ENCODE measurements around the gene PCDHGA8.
A peak's percentile ranks its signal among the peaks of the same experiment; 100 is the strongest.
"Not testable (repeated sequence)": the region's sequence is repeated elsewhere in the genome, so short reads cannot be mapped to it uniquely, and the experiment has no call there.

The PCDHGA8 gene

GRCh38 chr5:141345327-141345726 is 47.1 kb upstream of the PCDHGA8 start:
- Histone ChIP-seq H3K4me2 (ENCODE audit: low read length, poor library complexity, severe bottlenecking) (no peak overlapping the region), H3K18ac (ENCODE audit: low read depth in 1 of 2, low read length in 2 of 2) (no peak overlapping the region), H2AFZ (ENCODE audit: low read depth, low read length) (no peak overlapping the region), H2BK12ac (ENCODE audit: low read length in 2 of 2) (no peak overlapping the region), H2BK15ac (ENCODE audit: low read depth, poor library complexity, severe bottlenecking) (no peak overlapping the region), H3K23ac (ENCODE audit: low read length in 2 of 2) (no peak overlapping the region), H4K91ac (ENCODE audit: low read length) (no peak overlapping the region), H3K4me3 (ENCODE audit: insufficient read depth in 1 of 2, low read depth in 1 of 2, low read length in 2 of 2) (no peak overlapping the region), H3K9ac (ENCODE audit: low read length) (no peak overlapping the region), H3K27me3 (ENCODE audit: control insufficient read depth in 1 of 2, insufficient read depth in 1 of 2, low read length in 2 of 2) (no peaks in the 10 kb centered on the region), H3K4ac (ENCODE audit: low read depth in 1 of 2, low read length in 2 of 2) (no peak overlapping the region), H3K27ac (ENCODE audit: low read length, poor library complexity, severe bottlenecking) (no peak overlapping the region), H2BK5ac (ENCODE audit: low read depth, low read length, poor library complexity, severe bottlenecking) (no peak overlapping the region), H3K79me1 (replicated peaks; ENCODE audit: low read length, poor library complexity, severe bottlenecking) (no peaks in the 10 kb centered on the region), H3K4me1 (ENCODE audit: control insufficient read depth, insufficient read depth, low read depth, low read length) (no peaks in the 10 kb centered on the region), H4K8ac (ENCODE audit: low read length) (no peak overlapping the region), H3K9me3 (ENCODE audit: control insufficient read depth, low read length) (peaks cover 47% of the 10 kb centered on the region), H3K36me3 (ENCODE audit: control insufficient read depth in 1 of 2, insufficient read depth in 2 of 2, low read depth in 1 of 2, low read length in 2 of 2) (no peaks in the 10 kb centered on the region), H3K14ac (ENCODE audit: low read length in 2 of 2) (no peak overlapping the region), H2AK5ac (ENCODE audit: low read length, severe bottlenecking) (no peak overlapping the region), H2BK120ac (ENCODE audit: low read depth, low read length) (no peak overlapping the region)
- WGBS: 96% methylated on average over 15 of the region's 20 CpGs
- no peak for DNase-seq

- not testable (repeated sequence) for H3K4me3 ChIP-seq (ENCODE audit: insufficient read depth in 1 of 2, low read depth in 1 of 2, low read length in 2 of 2); H4K91ac ChIP-seq (ENCODE audit: low read length); H4K8ac ChIP-seq (ENCODE audit: low read length); H3K4me2 ChIP-seq (ENCODE audit: low read length, poor library complexity, severe bottlenecking); H2AFZ ChIP-seq (ENCODE audit: low read depth, low read length); H3K27me3 ChIP-seq (ENCODE audit: control insufficient read depth in 1 of 2, insufficient read depth in 1 of 2, low read length in 2 of 2); H2AK5ac ChIP-seq (ENCODE audit: low read length, severe bottlenecking); H3K27ac ChIP-seq (ENCODE audit: low read length, poor library complexity, severe bottlenecking); H3K14ac ChIP-seq (ENCODE audit: low read length in 2 of 2); H3K4ac ChIP-seq (ENCODE audit: low read depth in 1 of 2, low read length in 2 of 2); H2BK15ac ChIP-seq (ENCODE audit: low read depth, poor library complexity, severe bottlenecking); DNase-seq; H2BK120ac ChIP-seq (ENCODE audit: low read depth, low read length); H3K79me1 ChIP-seq (replicated peaks; ENCODE audit: low read length, poor library complexity, severe bottlenecking); H3K23ac ChIP-seq (ENCODE audit: low read length in 2 of 2); H3K9ac ChIP-seq (ENCODE audit: low read length); H3K18ac ChIP-seq (ENCODE audit: low read depth in 1 of 2, low read length in 2 of 2); H2BK12ac ChIP-seq (ENCODE audit: low read length in 2 of 2); H3K4me1 ChIP-seq (ENCODE audit: control insufficient read depth, insufficient read depth, low read depth, low read length); H3K36me3 ChIP-seq (ENCODE audit: control insufficient read depth in 1 of 2, insufficient read depth in 2 of 2, low read depth in 1 of 2, low read length in 2 of 2); H2BK5ac ChIP-seq (ENCODE audit: low read depth, low read length, poor library complexity, severe bottlenecking)
- WGBS: 96% methylated on average over 13 of the region's 35 CpGs
- H3K9me3 ChIP-seq (ENCODE audit: control insufficient read depth, low read length): peaks cover 53% of the 10 kb centered on the region
Observed at GRCh38 chr5:141346017-141346416, 46.4 kb upstream of the PCDHGA8 start.

- Histone ChIP-seq H2BK120ac (ENCODE audit: low read depth, low read length) (no peak within 1 kb of the TSS), H3K4me1 (ENCODE audit: control insufficient read depth, insufficient read depth, low read depth, low read length) (peaks cover 1% of the 10 kb centered on the region), H3K18ac (ENCODE audit: low read depth in 1 of 2, low read length in 2 of 2) (no peak within 1 kb of the TSS), H3K4me3 (ENCODE audit: insufficient read depth in 1 of 2, low read depth in 1 of 2, low read length in 2 of 2) (peak within 1 kb of the TSS in 1 of 2 experiments; percentile 50), H2BK5ac (ENCODE audit: low read depth, low read length, poor library complexity, severe bottlenecking) (no peak within 1 kb of the TSS), H3K23ac (ENCODE audit: low read length in 2 of 2) (no peak within 1 kb of the TSS), H4K8ac (ENCODE audit: low read length) (no peak within 1 kb of the TSS), H2AFZ (ENCODE audit: low read depth, low read length) (no peak within 1 kb of the TSS), H3K4ac (ENCODE audit: low read depth in 1 of 2, low read length in 2 of 2) (no peak within 1 kb of the TSS), H3K36me3 (ENCODE audit: control insufficient read depth in 1 of 2, insufficient read depth in 2 of 2, low read depth in 1 of 2, low read length in 2 of 2) (no peaks in the 10 kb centered on the region), H3K9me3 (ENCODE audit: control insufficient read depth, low read length) (peaks cover 53% of the 10 kb centered on the region), H3K9ac (ENCODE audit: low read length) (no peak within 1 kb of the TSS), H3K4me2 (ENCODE audit: low read length, poor library complexity, severe bottlenecking) (no peak within 1 kb of the TSS), H3K27me3 (ENCODE audit: control insufficient read depth in 1 of 2, insufficient read depth in 1 of 2, low read length in 2 of 2) (no peaks in the 10 kb centered on the region), H4K91ac (ENCODE audit: low read length) (no peak within 1 kb of the TSS), H3K27ac (ENCODE audit: low read length, poor library complexity, severe bottlenecking) (no peak within 1 kb of the TSS), H3K79me1 (replicated peaks; ENCODE audit: low read length, poor library complexity, severe bottlenecking) (no peaks in the 10 kb centered on the region), H3K14ac (ENCODE audit: low read length in 2 of 2) (no peak within 1 kb of the TSS), H2BK12ac (ENCODE audit: low read length in 2 of 2) (no peak within 1 kb of the TSS), H2AK5ac (ENCODE audit: low read length, severe bottlenecking) (no peak within 1 kb of the TSS), H2BK15ac (ENCODE audit: low read depth, poor library complexity, severe bottlenecking) (no peak within 1 kb of the TSS)
- peak; percentile 15 for DNase-seq
- 67% methylated on average over 29 of the region's 29 CpGs for WGBS
Observed at GRCh38 chr5:141349917-141350619, 42.4 kb upstream of the PCDHGA8 start, which contains the start of gene PCDHGB1. Gene PCDHGB1 (plus strand): TSS chr5:141350099. CDS start chr5:141350261, 162 bp downstream.

- Histone ChIP-seq H3K14ac (ENCODE audit: low read length in 2 of 2) (no peak overlapping the region), H3K27me3 (ENCODE audit: control insufficient read depth in 1 of 2, insufficient read depth in 1 of 2, low read length in 2 of 2) (no peaks in the 10 kb centered on the region), H3K36me3 (ENCODE audit: control insufficient read depth in 1 of 2, insufficient read depth in 2 of 2, low read depth in 1 of 2, low read length in 2 of 2) (no peaks in the 10 kb centered on the region), H2AK5ac (ENCODE audit: low read length, severe bottlenecking) (no peak overlapping the region), H3K27ac (ENCODE audit: low read length, poor library complexity, severe bottlenecking) (no peak overlapping the region), H3K9ac (ENCODE audit: low read length) (no peak overlapping the region), H4K8ac (ENCODE audit: low read length) (no peak overlapping the region), H2BK120ac (ENCODE audit: low read depth, low read length) (no peak overlapping the region), H3K4me2 (ENCODE audit: low read length, poor library complexity, severe bottlenecking) (no peak overlapping the region), H2BK12ac (ENCODE audit: low read length in 2 of 2) (no peak overlapping the region), H3K23ac (ENCODE audit: low read length in 2 of 2) (no peak overlapping the region), H2BK5ac (ENCODE audit: low read depth, low read length, poor library complexity, severe bottlenecking) (no peak overlapping the region), H3K4me1 (ENCODE audit: control insufficient read depth, insufficient read depth, low read depth, low read length) (peaks cover 1% of the 10 kb centered on the region), H3K18ac (ENCODE audit: low read depth in 1 of 2, low read length in 2 of 2) (no peak overlapping the region), H3K4ac (ENCODE audit: low read depth in 1 of 2, low read length in 2 of 2) (no peak overlapping the region), H2BK15ac (ENCODE audit: low read depth, poor library complexity, severe bottlenecking) (no peak overlapping the region), H4K91ac (ENCODE audit: low read length) (no peak overlapping the region), H3K79me1 (replicated peaks; ENCODE audit: low read length, poor library complexity, severe bottlenecking) (no peaks in the 10 kb centered on the region), H2AFZ (ENCODE audit: low read depth, low read length) (no peak overlapping the region), H3K4me3 (ENCODE audit: insufficient read depth in 1 of 2, low read depth in 1 of 2, low read length in 2 of 2) (no peak overlapping the region), H3K9me3 (ENCODE audit: control insufficient read depth, low read length) (peaks cover 57% of the 10 kb centered on the region)
- no peak for DNase-seq
- 92% methylated on average over 20 of the region's 36 CpGs for WGBS
Observed at GRCh38 chr5:141351591-141351990, 40.8 kb upstream of the PCDHGA8 start.

Measured in mesenchymal stem cell (in vitro differentiated cells and primary cell).